Adipocyte (in vitro differentiated cells): ENCODE results near the gene PLEKHO2.

Experiments used
- DNase-seq: peaks from one replicate; pipeline ENCODE4 v3.0.0-alpha.2; 2015; ENCODE audit warnings: low read depth
- H3K27me3 ChIP-seq: replicated peaks from 2 replicates; pipeline ENCODE4 v1.7.0; 2013; ENCODE audit warnings: mild to moderate bottlenecking, low read length, moderate library complexity; ENCODE audit not compliant: control insufficient read depth, insufficient read depth
- H3K36me3 ChIP-seq: 2 replicates; pipeline ENCODE4 v1.7.0; 2013; ENCODE audit warnings: low read length, mild to moderate bottlenecking, moderate library complexity; ENCODE audit not compliant: control insufficient read depth, insufficient read depth, severe bottlenecking
- H3K4me1 ChIP-seq: 2 replicates; pipeline ENCODE4 v1.7.0; 2013; ENCODE audit warnings: mild to moderate bottlenecking, low read length, moderate library complexity; ENCODE audit not compliant: control insufficient read depth, insufficient read depth
- H3K4me3 ChIP-seq: 2 replicates; pipeline ENCODE4 v1.7.0; 2013; ENCODE audit warnings: mild to moderate bottlenecking, low read length, moderate library complexity
- H3K9ac ChIP-seq: 2 replicates; pipeline ENCODE4 v1.7.0; 2013; ENCODE audit warnings: mild to moderate bottlenecking, low read length, moderate library complexity
- H3K9me3 ChIP-seq: 2 replicates; pipeline ENCODE4 v1.7.0; 2013; ENCODE audit warnings: mild to moderate bottlenecking, low read length, moderate library complexity; ENCODE audit not compliant: control insufficient read depth

Gene PLEKHO2

GRCh38 chr15:64878705-64879104, 37.0 kb downstream of the PLEKHO2 start:
- H3K9me3 ChIP-seq, result no peaks in the 10 kb centered on the region
- DNase-seq, result no peak

GRCh38 chr15:64883100-64883581, 41.4 kb downstream of the PLEKHO2 start:
- Histone ChIP-seq H3K36me3 (no peaks in the 10 kb centered on the region), H3K27me3 (no peaks in the 10 kb centered on the region), H3K9me3 (no peaks in the 10 kb centered on the region), H3K9ac (peak overlapping the region; percentile 84), H3K4me3 (peak overlapping the region; percentile 42), H3K4me1 (peaks cover 54% of the 10 kb centered on the region)
- peak; percentile 19 for DNase-seq

More at GRCh38 chr15:64878705-64879104, 37.0 kb downstream of the PLEKHO2 start:
- H3K9ac ChIP-seq, result peak overlapping the region; percentile 27
- H3K36me3 ChIP-seq, result no peaks in the 10 kb centered on the region
- H3K4me3 ChIP-seq, result no peak overlapping the region
- H3K27me3 ChIP-seq, result no peaks in the 10 kb centered on the region
- H3K4me1 ChIP-seq, result peaks cover 46% of the 10 kb centered on the region

DNA sequence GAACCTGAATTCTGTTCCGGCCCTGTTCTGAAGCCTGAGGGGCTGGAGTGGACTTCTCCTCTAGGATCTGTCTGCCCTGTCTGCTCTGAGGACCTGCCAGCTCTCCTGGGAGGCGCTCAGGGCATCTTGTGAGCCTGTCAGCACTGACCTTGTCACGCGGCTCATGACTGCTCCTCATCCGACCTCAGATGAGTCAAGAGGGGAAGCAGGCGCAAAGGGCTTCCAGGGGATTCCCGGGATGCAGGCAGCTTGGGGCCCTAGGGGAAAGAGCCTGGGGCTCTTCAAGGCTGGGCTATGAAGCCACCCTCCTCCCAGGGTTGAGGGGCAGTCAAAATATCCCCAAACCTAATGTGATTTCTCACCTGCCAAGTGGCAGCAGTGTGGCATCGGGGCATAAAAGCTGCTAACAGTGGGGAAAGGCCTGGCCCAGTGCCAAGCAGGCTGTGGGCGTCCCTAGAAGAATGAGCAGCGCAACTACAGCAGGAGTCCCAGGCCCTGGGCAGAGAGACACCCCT, 42.3 kb downstream of the PLEKHO2 start:
- Histone ChIP-seq H3K4me3 (peak overlapping the region; percentile 42), H3K36me3 (no peaks in the 10 kb centered on the region), H3K9me3 (no peaks in the 10 kb centered on the region), H3K27me3 (no peaks in the 10 kb centered on the region), H3K4me1 (peaks cover 52% of the 10 kb centered on the region), H3K9ac (peak overlapping the region; percentile 84)
- peak; percentile 78 for DNase-seq

GRCh38 chr15:64884679-64885078, 43.0 kb downstream of the PLEKHO2 start:
- peak overlapping the region; percentile 42 for H3K4me3 ChIP-seq
- H3K4me1 ChIP-seq, result peaks cover 52% of the 10 kb centered on the region
- DNase-seq, result no peak
- H3K9ac ChIP-seq, result peak overlapping the region; percentile 84
- H3K27me3 ChIP-seq, result no peaks in the 10 kb centered on the region
- H3K9me3 ChIP-seq, result no peaks in the 10 kb centered on the region
- no peaks in the 10 kb centered on the region for H3K36me3 ChIP-seq

GRCh38 chr15:64888336-64888735, 46.6 kb downstream of the PLEKHO2 start:
- H3K9ac ChIP-seq, result no peak overlapping the region
- peaks cover 32% of the 10 kb centered on the region for H3K4me1 ChIP-seq
- H3K36me3 ChIP-seq, result no peaks in the 10 kb centered on the region
- H3K9me3 ChIP-seq, result no peaks in the 10 kb centered on the region
- DNase-seq, result no peak
- no peaks in the 10 kb centered on the region for H3K27me3 ChIP-seq
- H3K4me3 ChIP-seq, result no peak overlapping the region

DNA sequence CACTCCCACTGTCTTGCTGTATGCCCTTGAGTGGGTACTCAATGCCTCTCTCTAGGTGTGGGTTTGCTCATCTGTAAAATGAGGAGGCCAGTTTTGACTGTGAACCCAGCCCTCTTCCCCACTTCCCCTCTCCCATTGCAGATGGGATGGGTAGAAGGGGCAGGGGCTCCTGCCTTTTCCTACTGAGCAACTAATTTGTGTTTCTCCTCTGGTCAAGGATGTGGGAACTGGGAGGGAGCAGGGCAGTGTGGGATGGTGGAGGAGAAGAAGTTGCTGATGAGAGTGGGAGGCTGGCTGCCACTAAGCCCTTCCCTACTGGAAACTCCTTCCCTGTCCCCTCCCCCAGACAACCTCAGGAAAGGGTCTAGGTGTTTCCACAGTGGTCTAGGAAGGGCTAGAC, 49.8 kb downstream of the PLEKHO2 start:
- H3K36me3 ChIP-seq, result no peaks in the 10 kb centered on the region
- no peak for DNase-seq
- H3K9me3 ChIP-seq, result no peaks in the 10 kb centered on the region
- no peak overlapping the region for H3K4me3 ChIP-seq
- no peaks in the 10 kb centered on the region for H3K27me3 ChIP-seq
- H3K4me1 ChIP-seq, result peaks cover 35% of the 10 kb centered on the region
- H3K9ac ChIP-seq, result no peak overlapping the region

DNA sequence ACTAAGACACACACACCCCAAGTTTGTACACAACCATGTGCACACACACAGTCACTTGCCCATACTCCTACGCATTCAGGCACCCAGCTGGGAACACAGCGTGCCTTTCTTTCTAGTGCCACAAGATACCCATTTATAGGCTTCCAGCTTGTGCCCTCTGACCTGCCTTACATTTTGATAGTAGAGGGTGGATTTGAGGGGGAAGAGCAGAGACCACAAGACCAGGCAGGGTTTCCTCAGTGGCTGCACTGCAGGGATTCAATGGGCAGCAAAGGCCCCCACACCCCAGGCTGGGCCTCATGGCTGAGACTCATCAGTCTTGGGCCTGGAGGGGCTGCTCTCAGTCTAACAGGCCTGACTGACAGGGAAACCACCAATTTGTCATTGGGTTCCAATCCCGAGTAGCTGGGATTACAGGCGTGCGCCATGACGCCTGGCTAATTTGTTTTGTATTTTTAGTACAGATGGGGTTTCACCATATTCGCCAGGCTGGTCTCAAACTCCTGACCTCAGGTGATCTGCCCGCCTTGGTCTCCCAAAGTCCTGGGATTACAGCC, 51.2 kb downstream of the PLEKHO2 start:
- Histone ChIP-seq H3K9me3 (no peaks in the 10 kb centered on the region), H3K9ac (peak overlapping the region; percentile 86), H3K4me1 (peaks cover 48% of the 10 kb centered on the region), H3K27me3 (no peaks in the 10 kb centered on the region), H3K4me3 (no peak overlapping the region), H3K36me3 (no peaks in the 10 kb centered on the region)
- no peak for DNase-seq

GRCh38 chr15:64893481-64894394, 52.0 kb downstream of the PLEKHO2 start:
- Histone ChIP-seq H3K36me3 (no peaks in the 10 kb centered on the region), H3K9me3 (no peaks in the 10 kb centered on the region), H3K4me1 (peaks cover 56% of the 10 kb centered on the region), H3K27me3 (no peaks in the 10 kb centered on the region), H3K4me3 (peak overlapping the region; percentile 34), H3K9ac (peak overlapping the region; percentile 86)
- DNase-seq, result peak; percentile 84

DNA sequence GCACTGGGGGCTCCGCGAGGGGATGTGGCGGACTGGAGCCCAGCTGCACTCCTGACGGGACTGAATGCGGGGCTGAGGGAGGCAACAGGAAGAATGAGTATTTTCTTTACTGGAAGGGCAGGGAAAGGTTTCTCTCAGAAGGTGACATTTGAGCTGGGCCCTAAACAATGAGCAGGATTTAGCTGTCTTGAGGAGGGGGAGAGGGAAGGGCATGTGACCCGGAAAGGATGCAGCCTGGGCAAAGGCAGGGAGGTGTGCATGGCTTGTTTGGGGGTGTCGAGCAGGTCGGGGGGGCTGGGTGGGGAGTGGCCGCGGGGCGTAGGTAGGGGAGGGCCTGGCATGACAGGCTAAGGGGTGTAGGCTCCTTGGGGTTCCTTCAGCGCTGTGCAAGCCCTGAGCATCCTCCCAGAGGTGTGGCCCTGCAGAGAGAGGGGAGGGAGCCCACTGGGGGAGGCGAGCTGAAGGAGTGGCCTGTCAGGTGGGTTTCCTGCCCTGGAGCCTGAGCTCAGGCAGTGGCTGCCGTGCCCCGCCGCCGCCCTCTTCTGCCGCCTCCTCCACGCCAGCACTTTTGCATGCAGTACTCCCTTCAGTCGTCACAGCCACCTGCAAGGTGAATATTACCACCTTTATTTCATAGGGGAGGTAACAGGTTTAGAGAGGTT, 52.8 kb downstream of the PLEKHO2 start:
- Histone ChIP-seq H3K27me3 (no peaks in the 10 kb centered on the region), H3K4me3 (peak overlapping the region; percentile 34), H3K4me1 (peaks cover 64% of the 10 kb centered on the region), H3K9ac (peak overlapping the region; percentile 86), H3K9me3 (no peaks in the 10 kb centered on the region), H3K36me3 (no peaks in the 10 kb centered on the region)
- no peak for DNase-seq

DNA sequence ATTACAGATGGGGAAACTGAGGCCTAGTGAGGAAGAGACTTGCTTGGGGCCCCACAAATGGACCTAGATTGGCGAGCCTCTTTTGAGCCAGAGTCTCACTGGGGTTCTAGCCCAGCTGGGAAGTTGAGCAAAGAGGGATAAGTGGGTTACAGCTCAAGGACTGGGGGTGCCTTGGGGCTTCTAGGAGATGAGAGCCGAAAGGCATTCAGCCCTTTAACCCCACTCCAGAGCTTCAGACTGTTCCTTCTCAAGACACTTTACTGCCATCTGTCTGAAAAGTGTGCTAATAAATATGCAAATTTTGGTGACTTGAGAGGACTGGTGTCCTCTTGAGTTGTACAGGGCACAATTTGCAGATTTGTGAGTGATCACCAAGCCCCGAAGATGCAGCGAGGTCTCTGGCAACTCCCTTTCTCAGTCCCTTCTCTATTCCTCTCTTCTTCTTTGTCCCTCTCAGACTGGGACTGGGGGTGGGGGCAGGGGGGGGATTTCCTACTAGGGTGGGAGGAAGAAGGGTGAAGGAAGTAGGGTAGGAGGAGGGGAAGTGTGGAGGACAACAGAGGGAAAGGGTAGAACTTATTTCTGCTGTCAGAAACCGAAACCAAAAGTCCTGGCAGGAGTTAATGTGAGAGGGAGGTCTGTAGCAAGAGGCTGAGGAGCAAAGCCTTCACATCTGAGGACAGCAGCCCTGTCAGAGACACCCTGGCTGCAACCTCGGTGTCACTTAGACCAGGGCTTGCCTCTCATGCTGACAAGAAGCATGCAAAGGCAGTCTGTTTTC, 53.8 kb downstream of the PLEKHO2 start:
- peak; percentile 55 for DNase-seq
- peak overlapping the region; percentile 86 for H3K9ac ChIP-seq
- H3K9me3 ChIP-seq, result no peaks in the 10 kb centered on the region
- no peaks in the 10 kb centered on the region for H3K27me3 ChIP-seq
- no peaks in the 10 kb centered on the region for H3K36me3 ChIP-seq
- peaks cover 64% of the 10 kb centered on the region for H3K4me1 ChIP-seq
- peak overlapping the region; percentile 58 for H3K4me3 ChIP-seq
